NT2/D1 (cell line): ENCODE results near the gene ZNF592.

Experiments
- DNase-seq: peaks from one replicate; pipeline ENCODE4 v3.0.0-alpha.2; 2011; ENCODE audit warnings: low read depth, low spot score
- H3K27me3 ChIP-seq: 2 replicates; pipeline ENCODE4 v1.6.0; 2011; ENCODE audit warnings: mild to moderate bottlenecking; ENCODE audit not compliant: insufficient read length, insufficient read depth
- H3K36me3 ChIP-seq: 2 replicates; pipeline ENCODE4 v1.6.1; 2011; ENCODE audit warnings: mild to moderate bottlenecking, low read length, mixed read lengths; ENCODE audit not compliant: insufficient read depth, insufficient read length
- H3K4me1 ChIP-seq: 2 replicates; pipeline ENCODE4 v1.5.1; 2011; ENCODE audit not compliant: insufficient read depth, insufficient read length
- H3K4me3 ChIP-seq: 2 replicates; pipeline ENCODE4 v1.5.1; 2011; ENCODE audit warnings: low read depth; ENCODE audit not compliant: insufficient read length
- H3K9ac ChIP-seq: 2 replicates; pipeline ENCODE4 v1.6.0; 2011; ENCODE audit warnings: low read depth; ENCODE audit not compliant: insufficient read length
- H3K9me3 ChIP-seq: 2 replicates; pipeline ENCODE4 v1.5.1; 2011; ENCODE audit warnings: mild to moderate bottlenecking, low read length; ENCODE audit not compliant: insufficient read depth
- SUZ12 ChIP-seq: IDR thresholded peaks from 2 replicates; pipeline ENCODE4 v1.6.1; 2011; ENCODE audit not compliant: insufficient read length, insufficient read depth; ENCODE audit errors: extremely low read depth
- YY1 ChIP-seq: IDR thresholded peaks from 2 replicates; pipeline ENCODE4 v1.6.1; 2011; ENCODE audit not compliant: insufficient read length, insufficient read depth
- ZNF274 ChIP-seq: IDR thresholded peaks from 2 replicates; pipeline ENCODE4 v1.6.1; 2011; ENCODE audit warnings: mild to moderate bottlenecking, low read depth, low read length

The ZNF592 gene

DNA sequence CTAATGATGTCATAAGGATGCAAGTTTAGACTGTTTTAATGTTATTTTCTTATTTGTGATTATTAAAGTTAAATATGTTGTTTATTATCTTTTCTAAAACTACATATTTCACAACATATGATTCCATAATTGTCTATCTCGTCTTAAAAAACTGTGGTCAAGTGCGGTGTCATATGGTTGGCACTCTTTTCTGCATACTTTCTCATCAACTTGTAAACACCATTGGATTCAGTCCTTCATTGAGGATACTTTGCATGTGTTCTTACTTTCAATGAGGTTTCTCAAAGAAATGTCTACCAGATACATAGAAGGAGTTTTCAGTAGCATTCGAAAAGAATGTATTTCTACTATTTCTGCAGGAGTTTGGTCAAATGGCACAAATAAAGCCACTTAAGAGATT, 46.8 kb downstream of the ZNF592 start:
- no peak overlapping the region for H3K4me3 ChIP-seq
- H3K4me1 ChIP-seq, result no peaks in the 10 kb centered on the region
- H3K36me3 ChIP-seq, result peaks cover 77% of the 10 kb centered on the region
- no peaks in the 10 kb centered on the region for H3K27me3 ChIP-seq
- no peak for DNase-seq
- no peak for TF ChIP-seq YY1
- no peak for TF ChIP-seq ZNF274
- TF ChIP-seq SUZ12, result no peak
- no peaks in the 10 kb centered on the region for H3K9me3 ChIP-seq
- no peak overlapping the region for H3K9ac ChIP-seq

DNA sequence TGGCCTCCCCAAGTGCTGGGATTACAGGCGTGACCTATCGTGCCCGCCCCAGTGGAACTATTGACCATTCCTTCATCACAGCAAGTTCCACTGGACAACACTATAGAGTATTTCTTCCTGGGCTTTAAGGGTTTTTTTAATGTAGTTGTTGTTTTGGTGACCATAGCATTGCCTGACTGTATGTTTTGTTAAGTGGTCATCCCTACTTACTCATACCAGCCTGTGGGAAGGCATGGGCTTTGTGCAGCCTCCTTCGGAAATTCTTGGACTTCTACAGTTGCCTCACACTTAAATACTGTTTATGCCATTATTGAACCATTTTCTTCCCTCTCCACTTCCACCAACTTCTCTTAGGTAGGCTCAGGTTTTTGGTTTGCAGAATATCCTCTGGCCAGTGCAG, 48.8 kb downstream of the ZNF592 start:
- Histone ChIP-seq H3K9me3 (no peaks in the 10 kb centered on the region), H3K4me1 (no peaks in the 10 kb centered on the region), H3K4me3 (no peak overlapping the region), H3K27me3 (no peaks in the 10 kb centered on the region), H3K9ac (no peak overlapping the region), H3K36me3 (peaks cover 77% of the 10 kb centered on the region)
- TF ChIP-seq SUZ12 (no peak), ZNF274 (no peak), YY1 (no peak)
- DNase-seq, result no peak

DNA sequence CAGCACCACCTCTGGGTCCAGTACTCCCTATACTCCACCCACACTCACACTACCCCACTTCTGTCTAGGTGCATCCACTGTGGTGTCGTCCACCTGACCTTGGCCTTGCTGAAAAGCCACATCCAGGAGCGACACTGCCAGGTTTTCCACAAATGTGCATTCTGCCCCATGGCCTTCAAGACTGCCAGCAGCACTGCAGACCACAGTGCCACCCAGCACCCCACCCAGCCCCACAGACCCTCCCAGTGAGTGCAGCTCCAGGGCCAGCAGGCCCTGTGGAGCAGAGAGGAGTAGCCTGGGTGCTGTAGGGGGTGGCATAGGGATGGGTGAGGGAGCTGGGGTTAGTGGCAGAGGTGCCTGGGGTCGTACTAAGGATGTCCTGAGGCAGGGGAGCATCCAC, 49.4 kb downstream of the ZNF592 start:
- TF ChIP-seq ZNF274 (no peak), SUZ12 (no peak), YY1 (no peak)
- Histone ChIP-seq H3K4me1 (no peaks in the 10 kb centered on the region), H3K4me3 (no peak overlapping the region), H3K36me3 (peaks cover 77% of the 10 kb centered on the region), H3K27me3 (no peaks in the 10 kb centered on the region), H3K9ac (no peak overlapping the region), H3K9me3 (no peaks in the 10 kb centered on the region)
- DNase-seq, result no peak

DNA sequence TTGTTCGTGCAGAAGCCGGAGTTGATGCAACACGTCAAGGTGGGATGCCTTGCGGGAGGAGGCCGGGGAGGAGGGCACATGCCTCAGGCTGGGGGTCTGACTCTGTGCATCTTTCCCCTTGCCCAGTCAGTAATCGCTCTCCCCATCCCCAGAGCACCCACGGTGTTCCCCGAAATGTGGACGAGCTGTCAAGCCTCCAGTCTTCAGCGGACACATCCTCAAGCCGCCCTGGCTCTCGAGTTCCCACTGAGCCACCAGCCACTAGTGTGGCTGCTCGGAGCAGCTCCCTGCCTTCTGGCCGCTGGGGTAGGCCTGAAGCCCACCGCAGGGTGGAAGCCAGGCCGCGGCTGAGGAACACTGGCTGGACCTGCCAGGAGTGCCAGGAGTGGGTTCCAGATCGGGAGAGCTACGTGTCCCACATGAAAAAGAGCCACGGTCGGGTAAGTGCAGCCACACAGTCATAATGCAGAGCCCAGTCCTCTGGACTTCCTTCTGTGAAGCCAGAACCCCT, 50.1 kb downstream of the ZNF592 start:
- Histone ChIP-seq H3K4me1 (no peaks in the 10 kb centered on the region), H3K4me3 (no peak overlapping the region), H3K9ac (no peak overlapping the region), H3K27me3 (no peaks in the 10 kb centered on the region), H3K9me3 (no peaks in the 10 kb centered on the region), H3K36me3 (peaks cover 76% of the 10 kb centered on the region)
- no peak for DNase-seq
- no peak for TF ChIP-seq SUZ12
- TF ChIP-seq YY1, result no peak
- no peak for TF ChIP-seq ZNF274

DNA sequence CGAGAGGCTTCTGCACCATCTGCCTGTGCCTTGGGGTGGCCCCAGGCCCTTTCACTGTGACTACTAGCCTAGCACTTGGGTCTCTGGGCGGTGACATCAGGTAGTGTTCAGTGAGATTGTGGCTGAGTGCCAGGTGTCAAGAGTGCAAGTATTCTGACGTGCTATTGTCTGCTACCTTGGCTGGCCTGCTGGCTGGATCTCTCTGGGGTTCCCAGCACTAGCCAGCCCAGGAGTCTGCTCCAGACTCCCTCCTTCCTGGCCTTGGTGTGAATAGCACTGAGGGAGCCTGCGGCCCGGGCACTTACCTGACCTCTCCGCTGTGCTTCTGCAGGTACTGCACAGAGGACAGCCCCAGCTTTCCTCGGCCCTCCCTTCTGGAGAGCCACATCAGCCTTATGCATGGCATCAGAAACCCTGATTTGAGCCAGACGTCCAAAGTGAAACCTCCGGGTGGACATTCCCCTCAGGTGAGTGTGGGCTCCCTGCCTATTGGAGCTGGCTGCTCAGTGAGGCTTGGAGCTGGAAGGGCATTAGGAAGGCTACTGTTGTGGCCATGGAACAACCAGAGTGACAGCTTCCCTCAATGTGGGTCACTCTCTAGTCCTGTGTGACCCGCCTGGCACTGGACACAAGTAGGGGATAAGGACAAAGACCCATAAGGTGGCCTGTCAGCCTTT, 51.3 kb downstream of the ZNF592 start:
- peaks cover 80% of the 10 kb centered on the region for H3K36me3 ChIP-seq
- no peaks in the 10 kb centered on the region for H3K9me3 ChIP-seq
- no peak overlapping the region for H3K4me3 ChIP-seq
- DNase-seq, result no peak
- no peak for TF ChIP-seq SUZ12
- no peak for TF ChIP-seq YY1
- TF ChIP-seq ZNF274, result no peak
- H3K4me1 ChIP-seq, result no peaks in the 10 kb centered on the region
- no peaks in the 10 kb centered on the region for H3K27me3 ChIP-seq
- no peak overlapping the region for H3K9ac ChIP-seq

DNA sequence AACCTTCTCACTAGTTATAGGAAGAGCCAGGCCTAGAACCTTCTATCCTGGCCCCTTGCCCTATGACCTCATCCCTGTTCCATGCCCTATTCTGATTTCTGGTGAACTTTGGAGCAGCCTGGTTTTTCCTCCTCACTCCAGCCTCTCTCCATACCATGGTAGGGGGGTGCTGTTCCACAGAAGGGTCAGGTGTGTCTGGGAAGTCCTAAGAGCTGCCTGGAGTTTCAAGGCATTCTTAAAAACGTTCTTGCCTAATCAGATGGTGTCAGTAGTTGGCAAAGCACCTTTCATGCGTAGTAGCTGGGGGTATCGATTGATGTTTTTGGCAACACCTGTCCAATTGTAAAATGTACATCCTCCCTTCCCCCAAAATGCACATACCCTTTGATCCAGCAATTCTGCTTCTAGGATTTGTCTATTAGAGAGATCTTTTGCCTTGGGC, 52.0 kb downstream of the ZNF592 start:
- peaks cover 84% of the 10 kb centered on the region for H3K36me3 ChIP-seq
- H3K4me3 ChIP-seq, result no peak overlapping the region
- H3K9me3 ChIP-seq, result no peaks in the 10 kb centered on the region
- TF ChIP-seq YY1 (no peak), ZNF274 (no peak), SUZ12 (no peak)
- DNase-seq, result no peak
- H3K9ac ChIP-seq, result no peak overlapping the region
- H3K27me3 ChIP-seq, result no peaks in the 10 kb centered on the region
- no peaks in the 10 kb centered on the region for H3K4me1 ChIP-seq

DNA sequence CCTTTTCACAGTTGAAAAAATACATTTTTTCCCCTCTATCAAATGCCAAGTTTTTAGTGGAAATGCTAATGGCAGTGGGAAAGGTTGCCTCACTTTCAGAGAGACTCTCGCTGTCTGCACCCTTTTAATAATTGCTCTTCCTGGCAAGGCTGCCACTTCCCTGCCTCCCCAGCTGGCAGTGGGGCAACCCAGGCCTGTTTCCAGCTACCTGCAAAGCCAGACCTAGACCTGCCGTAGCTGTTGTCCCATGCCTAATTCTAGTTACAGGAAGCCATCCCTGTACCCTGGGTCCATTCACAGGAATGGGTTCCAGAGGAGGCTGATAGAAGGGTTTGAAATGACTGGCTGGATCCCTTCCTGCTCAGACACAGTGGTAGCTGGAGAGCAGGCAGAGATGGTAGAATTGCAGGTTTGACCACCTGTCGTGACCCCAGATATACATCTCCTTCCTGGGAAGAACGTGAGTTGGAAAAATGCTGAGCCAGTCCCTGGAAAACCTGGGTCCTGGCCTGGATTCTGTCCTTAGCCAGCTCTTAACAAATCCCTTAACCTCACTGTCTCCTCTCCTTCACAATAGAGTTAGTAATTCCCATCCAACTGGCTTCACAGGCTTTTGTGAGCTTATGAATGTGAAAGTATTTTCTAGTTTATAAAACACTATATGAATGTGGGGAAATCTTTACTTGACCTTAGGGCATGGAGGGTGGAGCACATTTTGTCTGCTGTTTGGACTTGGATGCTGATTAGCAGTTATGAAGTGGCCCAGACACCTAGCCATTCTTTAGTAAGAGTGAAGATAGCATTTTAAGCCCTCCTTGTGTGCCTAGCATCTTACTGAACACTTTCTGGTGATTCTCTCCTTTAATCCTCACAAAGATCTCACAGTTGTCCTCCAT, 55.9 kb downstream of the ZNF592 start:
- H3K36me3 ChIP-seq, result peaks cover 65% of the 10 kb centered on the region
- H3K4me3 ChIP-seq, result no peak overlapping the region
- H3K9ac ChIP-seq, result no peak overlapping the region
- H3K4me1 ChIP-seq, result no peaks in the 10 kb centered on the region
- no peaks in the 10 kb centered on the region for H3K27me3 ChIP-seq
- DNase-seq, result no peak
- H3K9me3 ChIP-seq, result no peaks in the 10 kb centered on the region
- TF ChIP-seq YY1, result no peak
- no peak for TF ChIP-seq ZNF274
- no peak for TF ChIP-seq SUZ12
